Mesenchymal stem cell (in vitro differentiated cells and primary cell): ENCODE results near the gene RNU1-4.
"Not testable (repeated sequence)": the region's sequence is repeated elsewhere in the genome, so short reads cannot be mapped to it uniquely, and the experiment has no call there.

Experiments used
- DNase-seq: peaks from one replicate; pipeline ENCODE4 v3.0.0-alpha.2; 2013
- H2AFZ ChIP-seq: one replicate; pipeline ENCODE4 v1.6.1; 2013; ENCODE audit warnings: low read depth, mild to moderate bottlenecking, control low read depth, inconsistent platforms, low read length, moderate library complexity
- H2AK5ac ChIP-seq: 2 replicates; pipeline ENCODE4 v1.6.1; 2013; ENCODE audit warnings: low read length, moderate library complexity, mild to moderate bottlenecking, inconsistent platforms; ENCODE audit not compliant: severe bottlenecking
- H2BK120ac ChIP-seq: one replicate; pipeline ENCODE4 v1.6.1; 2013; ENCODE audit warnings: low read depth, mild to moderate bottlenecking, inconsistent platforms, low read length, moderate library complexity
- H2BK12ac ChIP-seq, 2 experiments: one replicate each; pipeline ENCODE4 v1.6.1; 2013; ENCODE audit warnings: inconsistent platforms in 2 of 2, low read length in 2 of 2, mild to moderate bottlenecking in 2 of 2, moderate library complexity in 2 of 2, control low read depth in 1 of 2
- H2BK15ac ChIP-seq: one replicate; pipeline ENCODE4 v1.6.1; 2013; ENCODE audit warnings: mild to moderate bottlenecking, low read depth, inconsistent platforms; ENCODE audit not compliant: poor library complexity, severe bottlenecking
- H2BK5ac ChIP-seq: 2 replicates; pipeline ENCODE4 v1.6.1; 2013; ENCODE audit warnings: low read depth, mild to moderate bottlenecking, low read length, control low read depth, inconsistent platforms; ENCODE audit not compliant: poor library complexity, severe bottlenecking
- H3K14ac ChIP-seq, 2 experiments: one replicate each; pipeline ENCODE4 v1.6.1; 2013; ENCODE audit warnings: inconsistent platforms in 2 of 2, low read length in 2 of 2, control low read depth in 1 of 2, mild to moderate bottlenecking in 1 of 2, moderate library complexity in 1 of 2
- H3K18ac ChIP-seq, 2 experiments: one replicate each; pipeline ENCODE4 v1.6.1; 2013; ENCODE audit warnings: inconsistent platforms in 2 of 2, low read length in 2 of 2, control low read depth in 1 of 2, low read depth in 1 of 2, mild to moderate bottlenecking in 1 of 2
- H3K23ac ChIP-seq, 2 experiments: one replicate each; pipeline ENCODE4 v1.6.1; 2013; ENCODE audit warnings: inconsistent platforms in 2 of 2, low read length in 2 of 2, mild to moderate bottlenecking in 2 of 2, moderate library complexity in 2 of 2, control low read depth in 1 of 2
- H3K27ac ChIP-seq: 2 replicates; pipeline ENCODE4 v1.5.1; 2013; ENCODE audit warnings: mild to moderate bottlenecking, moderate library complexity, low read length, control low read depth, inconsistent platforms; ENCODE audit not compliant: poor library complexity, severe bottlenecking
- H3K27me3 ChIP-seq, 2 experiments: 2 replicates each; pipeline versions ENCODE4 v1.6.1 to v1.7.0; 2013; ENCODE audit warnings: low read length in 2 of 2, mild to moderate bottlenecking in 2 of 2, moderate library complexity in 2 of 2, control low read depth in 1 of 2, inconsistent platforms in 1 of 2; ENCODE audit not compliant: control insufficient read depth in 1 of 2, insufficient read depth in 1 of 2
- H3K36me3 ChIP-seq, 2 experiments: 2 replicates each; pipeline versions ENCODE4 v1.6.1 to v1.7.0; 2013; ENCODE audit warnings: low read length in 2 of 2, control low read depth in 1 of 2, inconsistent platforms in 1 of 2, low read depth in 1 of 2, mild to moderate bottlenecking in 1 of 2; ENCODE audit not compliant: insufficient read depth in 2 of 2, control insufficient read depth in 1 of 2
- H3K4ac ChIP-seq, 2 experiments: one replicate each; pipeline ENCODE4 v1.6.1; 2013; ENCODE audit warnings: inconsistent platforms in 2 of 2, low read length in 2 of 2, mild to moderate bottlenecking in 2 of 2, moderate library complexity in 2 of 2, control low read depth in 1 of 2, low read depth in 1 of 2
- H3K4me1 ChIP-seq: 2 replicates; pipeline ENCODE4 v1.6.1; 2013; ENCODE audit warnings: low read depth, low read length, control low read depth; ENCODE audit not compliant: control insufficient read depth, insufficient read depth
- H3K4me2 ChIP-seq: 2 replicates; pipeline ENCODE4 v1.6.1; 2013; ENCODE audit warnings: low read length, mild to moderate bottlenecking, inconsistent platforms; ENCODE audit not compliant: poor library complexity, severe bottlenecking
- H3K4me3 ChIP-seq, 2 experiments: 2 replicates each; pipeline versions ENCODE4 v1.5.1 to v1.7.0; 2013; ENCODE audit warnings: low read length in 2 of 2, mild to moderate bottlenecking in 2 of 2, control low read depth in 1 of 2, low read depth in 1 of 2; ENCODE audit not compliant: insufficient read depth in 1 of 2
- H3K79me1 ChIP-seq: replicated peaks from 2 replicates; pipeline ENCODE4 v1.6.1; 2013; ENCODE audit warnings: mild to moderate bottlenecking, control low read depth, low read length, inconsistent platforms; ENCODE audit not compliant: poor library complexity, severe bottlenecking
- H3K9ac ChIP-seq: 2 replicates; pipeline ENCODE4 v1.7.0; 2013; ENCODE audit warnings: mild to moderate bottlenecking, low read length, moderate library complexity
- H3K9me3 ChIP-seq: 2 replicates; pipeline ENCODE4 v1.7.0; 2013; ENCODE audit warnings: mild to moderate bottlenecking, low read length; ENCODE audit not compliant: control insufficient read depth
- H4K8ac ChIP-seq: one replicate; pipeline ENCODE4 v1.6.1; 2013; ENCODE audit warnings: inconsistent platforms, mild to moderate bottlenecking, low read length, moderate library complexity
- H4K91ac ChIP-seq: one replicate; pipeline ENCODE4 v1.6.1; 2013; ENCODE audit warnings: mild to moderate bottlenecking, low read length, inconsistent platforms
- WGBS: methylation state at CpG from one replicate; pipeline ENCODE4 v1.1.7; 2013; ENCODE audit warnings: mixed read lengths; 5-methylcytosine and 5-hydroxymethylcytosine counted together

RNU1-4 gene

DNA sequence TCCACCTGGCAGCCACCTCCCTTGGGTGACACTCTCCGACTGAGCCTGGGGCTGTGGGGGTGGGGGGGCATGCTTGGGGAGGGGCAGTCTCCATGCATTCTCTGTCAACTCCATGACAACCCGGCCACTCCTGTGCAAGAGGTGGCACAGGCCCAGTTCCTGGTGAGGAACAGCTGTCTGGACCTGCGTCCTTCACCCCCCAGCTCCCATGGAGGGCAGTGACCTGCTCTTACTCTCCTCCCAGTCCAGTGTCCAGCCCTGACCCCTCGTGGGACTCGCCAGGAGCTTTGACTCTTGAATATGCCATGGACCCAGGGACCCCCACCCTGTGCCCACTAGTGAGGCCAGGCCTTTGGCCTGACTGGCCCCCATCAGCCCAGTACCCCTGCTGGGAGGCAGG lies 38.0 kb upstream of the RNU1-4 start:
- not testable (repeated sequence) for H3K4me3 ChIP-seq, H3K4ac ChIP-seq, H2BK15ac ChIP-seq, H3K9ac ChIP-seq, H2AK5ac ChIP-seq, DNase-seq, H3K36me3 ChIP-seq, H3K4me2 ChIP-seq, H3K9me3 ChIP-seq, H3K14ac ChIP-seq, H2BK5ac ChIP-seq, H2BK120ac ChIP-seq, H3K27ac ChIP-seq, H3K4me1 ChIP-seq, H3K23ac ChIP-seq, H2BK12ac ChIP-seq, H3K79me1 ChIP-seq, H3K27me3 ChIP-seq, H3K18ac ChIP-seq, H4K8ac ChIP-seq, H4K91ac ChIP-seq, H2AFZ ChIP-seq
- no CpG with 5 or more reads among the region's 5 CpGs for WGBS

DNA sequence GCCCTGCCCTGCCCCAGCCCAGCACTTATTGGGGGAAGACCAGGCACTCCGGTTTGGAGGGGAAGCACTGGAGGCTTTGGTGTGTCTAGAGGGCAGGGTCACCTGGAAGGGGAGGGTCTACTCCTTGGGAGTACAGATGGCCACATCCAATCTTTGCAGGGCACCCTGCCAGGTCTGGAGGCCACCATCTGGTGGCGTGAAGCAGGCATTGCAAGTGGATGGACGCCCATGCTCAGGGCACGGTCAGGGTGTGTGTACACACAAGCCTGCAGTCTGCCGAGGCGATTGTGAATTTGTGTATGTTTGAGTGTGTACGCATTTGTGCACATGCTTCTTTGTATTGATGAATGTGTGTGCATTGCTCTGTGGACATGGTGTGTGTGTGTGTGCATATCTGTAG lies 37.2 kb upstream of the RNU1-4 start:
- not testable (repeated sequence) for H3K18ac ChIP-seq, H3K27me3 ChIP-seq, H3K27ac ChIP-seq, H3K4me2 ChIP-seq, H3K9me3 ChIP-seq, H3K79me1 ChIP-seq, H4K91ac ChIP-seq, H4K8ac ChIP-seq, H3K23ac ChIP-seq, H2BK5ac ChIP-seq, H2BK120ac ChIP-seq, H2BK15ac ChIP-seq, H3K14ac ChIP-seq, H3K4me1 ChIP-seq, H3K9ac ChIP-seq, H3K4me3 ChIP-seq, H3K4ac ChIP-seq, DNase-seq, H3K36me3 ChIP-seq, H2BK12ac ChIP-seq, H2AFZ ChIP-seq, H2AK5ac ChIP-seq
- WGBS = no CpG with 5 or more reads among the region's 7 CpGs

DNA sequence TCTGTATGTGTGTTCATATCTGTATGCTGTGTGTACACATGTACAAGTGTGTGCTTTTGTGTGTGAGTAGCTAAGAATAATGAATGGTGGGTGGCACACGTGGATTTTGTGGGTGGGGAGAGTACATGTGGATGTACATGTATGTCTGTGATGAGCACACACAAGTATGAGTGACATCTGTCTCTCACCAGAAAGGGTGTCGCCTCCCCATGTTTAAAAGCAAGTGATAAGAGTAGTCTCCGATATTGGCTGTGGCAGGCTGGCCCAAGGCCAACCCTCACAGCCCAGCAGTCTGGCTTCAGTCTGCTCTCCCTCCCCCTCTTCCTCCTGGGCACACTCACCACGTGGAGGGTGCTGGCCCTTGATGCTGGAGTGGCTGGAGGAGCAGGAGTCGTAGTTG lies 36.7 kb upstream of the RNU1-4 start:
- no CpG with 5 or more reads among the region's 5 CpGs for WGBS

DNA sequence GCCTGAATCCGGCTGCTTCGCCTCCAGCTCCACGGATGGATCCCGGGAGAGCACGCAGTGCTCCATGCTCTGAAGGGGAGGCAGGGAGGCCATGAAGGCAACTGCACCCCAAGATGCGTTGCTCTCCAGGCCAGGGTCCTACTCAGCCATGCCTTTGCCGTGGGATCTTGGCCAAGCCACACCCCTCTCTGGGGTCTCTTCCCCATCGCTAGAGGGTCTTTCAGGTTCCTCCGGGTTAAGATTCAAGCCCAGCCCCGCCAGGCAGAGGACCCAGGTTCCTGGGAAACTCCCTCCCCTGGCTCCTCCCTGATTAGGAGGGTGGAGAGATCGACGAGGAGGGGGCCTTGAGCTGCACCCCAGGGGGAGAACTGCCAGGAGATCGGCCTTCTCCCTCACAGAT lies 36.2 kb upstream of the RNU1-4 start:
- not testable (repeated sequence) for H2AK5ac ChIP-seq

More for the DNA sequence above, 36.7 kb upstream of the RNU1-4 start:
- not testable (repeated sequence) for H3K79me1 ChIP-seq, H3K23ac ChIP-seq, H3K4me3 ChIP-seq, H3K27me3 ChIP-seq, H4K8ac ChIP-seq, H3K4me1 ChIP-seq, H2AFZ ChIP-seq, H3K14ac ChIP-seq, DNase-seq, H3K4ac ChIP-seq, H3K18ac ChIP-seq, H2BK15ac ChIP-seq, H2BK120ac ChIP-seq, H3K9me3 ChIP-seq, H2BK12ac ChIP-seq, H3K4me2 ChIP-seq, H3K9ac ChIP-seq, H2BK5ac ChIP-seq, H4K91ac ChIP-seq, H3K27ac ChIP-seq, H3K36me3 ChIP-seq, H2AK5ac ChIP-seq

More for the DNA sequence above, 36.2 kb upstream of the RNU1-4 start:
- WGBS = no CpG with 5 or more reads among the region's 13 CpGs
- not testable (repeated sequence) for H3K18ac ChIP-seq, H2AFZ ChIP-seq, H3K4me3 ChIP-seq, H2BK5ac ChIP-seq, H2BK15ac ChIP-seq, H3K9ac ChIP-seq, H3K4me2 ChIP-seq, H3K4me1 ChIP-seq, H3K23ac ChIP-seq, H3K27ac ChIP-seq, H4K8ac ChIP-seq, H2BK12ac ChIP-seq, H3K4ac ChIP-seq, H3K27me3 ChIP-seq, DNase-seq, H3K9me3 ChIP-seq, H3K36me3 ChIP-seq, H3K14ac ChIP-seq, H3K79me1 ChIP-seq, H2BK120ac ChIP-seq, H4K91ac ChIP-seq
